Forelimb muscle (tissue), 1 donor: ENCODE results near the gene CACHD1. TPM values are rescaled to one million over a fixed set of nuclear protein-coding genes. Genes with fewer than 3 reads are reported as not detected.

Experiments used
- DNase-seq: peaks from one replicate; pipeline ENCODE4 v3.0.0-alpha.2; 2013; ENCODE audit warnings: low read depth
- polyA plus RNA-seq: library from polyadenylated mRNA; unstranded; fragments of 120-200 nt; gene quantifications from one replicate; pipeline ENCODE4 v1.2.1, GENCODE V29; 2013; ENCODE audit not compliant: insufficient read length

The CACHD1 gene
- polyA plus RNA-seq = 10.6 TPM

DNA sequence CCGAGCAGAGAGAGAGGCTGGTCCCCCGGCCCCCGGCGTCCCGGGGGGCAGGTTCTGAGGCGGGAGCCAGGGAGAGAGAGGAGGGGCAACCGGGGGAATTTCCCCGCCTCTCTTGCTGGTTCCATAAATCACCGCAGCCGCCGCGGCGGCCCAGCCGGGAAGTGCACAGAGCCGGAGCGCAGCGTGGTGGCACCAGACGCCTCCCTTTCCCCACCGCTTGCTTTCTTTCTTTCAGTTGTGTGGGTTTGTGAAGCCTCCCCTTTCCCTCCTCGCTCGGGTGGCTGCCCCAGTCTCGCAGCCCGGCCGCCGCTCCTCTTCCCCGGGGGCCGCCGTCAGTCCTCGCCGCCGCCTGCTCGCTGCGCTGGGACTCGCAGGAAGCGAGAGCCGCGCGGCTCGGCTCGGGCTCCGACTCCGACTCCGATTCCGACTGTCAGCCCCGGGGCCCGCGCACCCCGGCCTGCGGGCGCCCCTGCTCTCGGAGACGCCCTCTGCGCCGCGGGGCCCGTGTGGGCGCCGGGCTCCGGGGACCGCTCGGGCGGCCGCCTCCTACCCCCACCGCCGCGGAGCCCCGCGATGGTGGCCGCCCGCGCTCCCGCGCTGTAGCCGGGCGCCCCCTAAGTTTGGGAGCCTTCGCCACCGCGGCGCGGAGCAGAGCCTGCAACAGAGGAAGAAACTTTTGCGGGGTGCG is at the start of gene CACHD1:
Gene CACHD1, plus strand, starts transcription at position 153 of the 688 bp plus-strand sequence. CDS start 616 bp downstream, outside the sequence.
- peak; percentile 74 for DNase-seq

DNA sequence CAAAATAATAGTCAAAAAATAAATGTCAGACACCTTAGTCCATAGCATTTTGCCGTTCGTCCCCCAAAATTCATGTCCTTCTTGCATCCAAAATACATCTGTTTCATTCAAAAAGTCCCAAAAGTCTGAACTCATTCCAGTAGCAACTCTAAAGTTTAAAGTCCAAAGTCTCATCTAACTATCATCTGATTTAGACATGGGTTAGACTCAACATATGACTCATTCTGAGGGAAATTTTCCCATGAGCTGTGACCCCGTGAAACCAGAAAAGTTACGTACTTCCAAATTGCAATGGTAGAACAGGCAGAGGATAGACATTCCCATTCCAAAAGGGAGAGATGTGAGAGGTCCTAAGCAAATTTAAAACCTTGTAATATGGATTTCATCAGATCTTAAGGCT is 48.6 kb upstream of the CACHD1 start:
- no peak for DNase-seq

DNA sequence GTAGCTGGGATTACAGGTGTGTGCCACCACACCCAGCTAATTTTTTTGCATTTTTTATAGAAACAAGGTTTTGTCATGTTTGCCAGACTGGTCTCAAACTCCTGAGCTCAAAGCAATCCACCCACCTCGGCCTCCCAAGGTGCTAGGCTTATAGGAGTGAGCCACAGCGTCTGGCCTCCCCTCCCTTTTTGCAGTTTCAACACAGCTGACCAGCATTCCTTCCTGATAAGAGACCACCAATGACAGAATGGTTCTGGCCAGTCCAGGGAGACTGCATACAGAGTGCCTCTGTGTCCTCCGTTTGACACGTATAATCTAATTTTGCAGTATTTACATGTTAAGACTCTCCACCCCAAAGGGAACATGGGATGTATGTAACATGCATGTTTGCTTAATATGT is 46.4 kb upstream of the CACHD1 start:
- DNase-seq = no peak

DNA sequence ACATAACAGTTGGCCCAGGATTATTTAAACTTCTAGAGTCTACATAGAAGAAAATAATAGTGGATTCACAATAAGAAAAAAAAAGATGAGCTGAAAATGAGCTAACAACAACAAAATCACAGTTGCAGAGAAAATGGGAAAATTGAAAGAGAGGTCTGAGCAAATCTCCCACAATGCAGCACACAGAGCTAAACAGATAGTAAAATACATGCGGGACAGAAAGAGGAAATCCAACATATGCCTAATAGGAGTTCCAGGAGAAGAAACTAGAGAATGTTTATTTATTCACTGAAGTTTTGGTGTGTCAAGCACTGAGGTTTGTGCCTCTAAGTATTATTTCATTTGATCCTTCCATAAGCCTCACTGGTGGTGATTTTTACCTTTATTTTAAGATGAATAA is 45.5 kb upstream of the CACHD1 start:
- no peak for DNase-seq

DNA sequence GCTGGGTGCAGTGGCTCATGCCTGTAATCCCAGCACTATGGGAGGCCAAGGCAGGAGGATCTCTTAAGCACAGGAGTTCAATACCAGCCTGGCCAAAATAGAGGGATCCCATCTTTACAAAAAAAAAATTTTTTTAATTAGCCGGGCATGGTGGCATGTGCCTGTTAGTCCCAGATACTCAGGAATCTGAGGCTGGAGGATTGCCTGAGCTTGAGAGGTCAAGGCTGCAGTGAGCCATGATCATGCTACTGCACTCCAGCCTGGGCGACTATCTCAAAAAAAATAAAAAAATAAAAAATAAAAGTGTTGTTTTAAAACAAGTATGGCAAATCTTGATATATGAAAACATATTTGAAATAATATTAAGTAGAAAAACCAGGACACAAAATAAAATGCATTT is 44.4 kb upstream of the CACHD1 start:
- no peak for DNase-seq

DNA sequence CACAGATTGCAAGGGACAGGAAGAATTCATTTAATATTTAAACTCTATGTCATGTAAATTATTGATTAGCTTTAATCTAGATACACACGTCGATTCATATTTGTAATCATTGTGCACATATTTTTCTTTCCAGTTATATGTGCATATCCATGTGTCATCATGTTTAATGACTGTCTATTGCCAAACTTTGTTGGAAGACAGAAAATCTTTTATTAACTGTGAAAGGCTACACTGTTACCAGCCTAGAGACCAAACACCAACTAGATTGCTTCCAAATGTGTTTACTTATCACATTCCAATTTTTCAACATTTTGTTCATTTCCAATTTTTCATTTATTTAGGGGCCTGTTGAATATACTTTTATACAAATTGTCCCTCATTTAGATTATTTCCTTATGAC is 43.2 kb upstream of the CACHD1 start:
- DNase-seq = no peak

DNA sequence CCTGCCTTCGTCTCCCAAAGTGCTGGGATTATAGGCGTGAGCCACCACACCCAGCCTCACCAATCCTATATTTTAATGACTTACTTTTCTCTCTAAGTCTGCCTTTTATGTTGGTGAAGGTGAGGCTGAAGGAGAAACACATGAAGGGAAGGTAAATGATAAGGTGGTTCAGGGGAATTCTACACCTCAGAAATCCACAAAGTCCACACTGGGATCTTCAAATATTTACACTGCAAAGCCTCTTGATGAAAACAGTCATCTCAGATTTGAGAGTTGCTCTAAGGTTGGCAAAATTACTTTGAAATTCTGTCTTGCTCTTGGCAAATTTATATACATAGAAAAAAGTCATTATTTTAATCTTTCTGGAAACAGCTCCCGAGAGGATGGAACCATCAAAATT is 42.0 kb upstream of the CACHD1 start:
- no peak for DNase-seq

DNA sequence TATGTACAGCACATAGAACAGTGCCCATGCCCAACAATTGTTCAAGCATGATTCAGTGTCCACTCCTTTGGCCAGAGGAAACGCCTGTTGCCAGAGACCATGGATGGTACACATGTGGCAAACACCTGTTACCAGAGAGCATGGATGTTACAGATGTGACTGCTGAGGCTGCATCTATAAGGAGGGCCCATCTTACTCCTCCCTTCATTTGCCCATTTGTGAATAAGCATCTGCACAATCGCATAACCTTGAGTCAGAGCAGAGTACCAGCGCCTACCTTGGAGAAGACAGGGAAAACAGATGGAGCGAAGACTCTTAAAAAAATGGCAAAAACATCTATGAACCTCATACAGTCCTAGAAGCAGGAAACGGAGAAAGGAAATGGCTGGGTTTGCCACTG is 36.6 kb upstream of the CACHD1 start:
- DNase-seq = no peak

DNA sequence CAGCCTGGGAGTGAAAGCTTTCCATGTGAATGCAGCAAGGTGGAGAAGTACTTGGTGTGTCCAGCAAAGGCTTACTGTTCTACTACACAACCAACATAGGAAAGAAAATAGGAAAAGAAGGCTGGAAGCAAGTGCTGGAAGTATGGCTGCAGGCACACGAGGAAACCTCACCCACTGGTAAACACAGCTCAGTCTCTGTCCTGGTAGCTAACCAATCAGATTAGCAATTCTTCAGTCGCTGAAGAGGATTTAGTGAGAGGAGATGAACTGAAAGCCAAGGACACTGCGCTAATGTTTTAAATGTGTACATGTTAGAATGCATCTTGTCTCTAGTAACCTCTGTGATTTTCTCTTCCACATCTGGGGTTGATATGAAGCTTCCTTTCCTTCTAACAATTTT is 36.2 kb upstream of the CACHD1 start:
- DNase-seq = no peak

DNA sequence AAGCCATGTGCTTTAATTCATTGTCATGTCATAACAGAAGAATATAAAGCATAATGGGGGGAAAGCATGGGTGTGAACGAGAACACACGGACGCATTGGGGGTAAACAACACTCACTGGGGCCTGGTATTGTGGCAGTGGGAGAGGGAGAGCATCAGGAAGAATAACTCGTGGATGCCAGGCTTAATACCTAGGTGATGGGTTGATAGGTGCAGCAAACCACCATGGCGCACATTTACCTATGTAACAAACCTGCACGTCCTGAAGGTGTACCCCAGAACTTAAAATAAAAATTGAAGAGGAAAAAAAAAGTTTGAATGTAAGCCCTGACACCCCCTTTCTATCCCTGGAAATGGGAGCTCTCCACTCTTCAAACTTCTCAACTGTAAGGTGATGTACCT is 34.9 kb upstream of the CACHD1 start:
- no peak for DNase-seq

DNA sequence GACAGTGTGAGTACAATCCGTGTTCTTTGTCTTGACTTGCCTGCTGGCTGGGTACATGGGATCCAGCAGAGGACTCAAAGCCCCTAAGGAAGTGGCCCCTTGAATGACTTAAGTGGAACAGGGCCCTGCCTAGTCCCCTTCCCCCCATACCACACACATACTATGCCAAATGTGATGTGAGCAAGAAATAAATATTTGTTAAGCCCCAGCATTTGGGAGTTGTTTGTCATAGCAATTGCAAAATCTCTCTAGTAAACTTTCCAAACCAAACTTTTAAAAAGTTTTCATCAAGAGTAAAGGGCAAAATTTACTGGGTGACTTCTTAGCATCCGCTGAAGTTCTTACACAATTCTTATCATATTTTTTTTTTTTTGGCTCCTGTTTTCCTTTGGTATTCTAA is 32.5 kb upstream of the CACHD1 start:
- peak; percentile 1 for DNase-seq

DNA sequence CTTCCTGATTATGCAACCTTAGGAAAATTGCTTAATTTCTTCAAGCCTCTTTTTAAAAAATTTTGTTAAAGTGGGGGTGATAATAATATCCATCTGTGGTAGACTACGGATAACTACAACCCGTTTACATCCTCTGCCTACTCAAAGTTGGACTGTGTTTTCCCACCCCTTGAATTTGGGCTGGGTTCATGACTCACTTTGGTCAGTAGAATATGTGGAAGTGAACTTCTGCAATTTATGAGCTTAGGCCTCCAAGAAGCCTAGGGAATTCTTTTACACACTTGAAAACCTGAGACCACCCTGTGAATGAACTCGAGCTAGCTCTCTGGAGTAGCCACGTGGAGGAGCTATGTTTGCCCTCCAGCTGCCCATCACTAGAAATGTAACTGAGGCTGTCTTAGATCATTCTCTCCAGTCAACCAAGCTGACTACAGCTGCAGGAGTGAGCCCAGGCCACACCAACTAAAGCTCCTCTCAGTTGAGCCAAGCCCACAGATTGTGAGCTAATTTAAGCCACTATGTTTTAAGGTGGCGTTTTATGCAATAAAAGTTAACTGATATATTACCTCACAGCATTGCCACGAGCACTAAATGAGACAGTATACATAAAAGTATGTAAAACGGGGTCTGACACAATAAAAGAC is 29.6 kb upstream of the CACHD1 start:
- DNase-seq = no peak

DNA sequence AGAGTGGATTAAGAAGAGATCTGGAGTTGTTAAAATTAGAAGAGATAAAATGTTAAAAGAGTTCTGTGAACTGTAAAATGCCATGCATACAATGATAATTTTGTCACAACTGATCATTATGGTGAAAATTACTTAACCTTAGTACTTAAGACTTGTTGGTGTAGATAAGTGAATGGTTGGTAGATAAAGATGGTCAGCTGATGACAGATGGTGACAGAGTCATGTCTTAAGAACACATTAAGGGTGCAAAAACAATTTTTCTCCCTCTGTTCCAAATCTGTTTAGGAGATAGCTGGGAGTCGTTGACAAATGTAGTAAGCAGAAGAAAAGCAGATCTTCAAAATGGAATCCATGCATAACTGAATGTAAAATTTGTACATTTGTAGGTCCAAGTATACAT is 18.5 kb upstream of the CACHD1 start:
- no peak for DNase-seq

DNA sequence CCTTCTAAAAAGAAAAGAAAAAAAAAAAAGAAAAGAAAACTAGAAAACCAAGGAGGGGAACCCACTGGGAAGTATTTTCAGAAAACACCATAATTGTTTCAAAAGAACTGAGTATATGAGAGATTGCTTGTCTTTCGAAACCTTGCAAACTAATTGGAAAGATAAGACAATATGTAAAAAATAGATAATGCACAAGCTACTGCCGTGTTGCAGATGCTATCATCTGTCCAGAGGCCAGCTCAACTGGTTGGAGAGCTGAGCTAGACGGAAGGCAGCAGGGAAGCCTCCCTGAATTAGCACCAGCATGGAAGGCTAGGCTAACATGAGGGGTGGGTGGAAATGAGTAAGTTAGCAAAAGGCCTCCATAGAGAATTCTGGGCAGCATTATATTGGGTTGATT is 16.2 kb upstream of the CACHD1 start:
- DNase-seq = no peak

DNA sequence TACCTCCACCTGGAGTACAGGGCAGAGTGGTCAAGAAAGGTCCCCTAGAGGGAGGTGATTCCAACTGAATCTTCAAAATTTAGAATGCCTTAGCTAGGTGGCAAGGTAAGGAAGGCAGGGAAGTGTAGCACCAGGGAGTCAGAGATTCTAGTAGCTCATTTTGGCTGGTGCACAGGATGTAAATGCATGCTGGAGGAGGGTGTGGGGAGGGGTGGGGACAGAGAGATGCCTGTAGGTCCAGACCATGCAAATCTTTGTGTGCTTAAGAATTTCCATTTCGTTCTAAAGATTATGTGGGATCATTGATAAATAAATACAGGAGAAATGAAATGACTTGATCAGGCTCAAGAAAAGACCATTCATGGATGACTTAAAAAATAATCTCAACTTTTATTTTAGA is 11.0 kb upstream of the CACHD1 start:
- DNase-seq = no peak

DNA sequence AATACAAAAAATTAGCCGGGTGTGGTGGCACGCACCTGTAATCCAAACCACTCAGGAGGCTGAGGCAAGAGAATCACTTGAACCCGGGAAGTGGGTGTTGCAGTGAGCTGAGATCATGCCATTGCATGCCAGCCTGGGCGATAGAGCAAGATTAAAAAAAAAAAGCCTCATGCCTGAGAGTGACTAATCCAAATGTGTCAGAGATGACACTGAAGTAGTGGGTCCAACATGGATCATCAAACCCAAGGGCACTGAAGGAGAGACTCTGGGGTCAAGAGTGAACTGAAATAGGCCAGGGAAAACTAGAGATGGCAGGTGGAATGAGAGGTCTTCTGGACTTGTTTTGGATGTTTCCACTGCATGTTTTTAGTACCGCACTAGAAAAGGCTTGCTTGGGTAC is 10.2 kb upstream of the CACHD1 start:
- no peak for DNase-seq

DNA sequence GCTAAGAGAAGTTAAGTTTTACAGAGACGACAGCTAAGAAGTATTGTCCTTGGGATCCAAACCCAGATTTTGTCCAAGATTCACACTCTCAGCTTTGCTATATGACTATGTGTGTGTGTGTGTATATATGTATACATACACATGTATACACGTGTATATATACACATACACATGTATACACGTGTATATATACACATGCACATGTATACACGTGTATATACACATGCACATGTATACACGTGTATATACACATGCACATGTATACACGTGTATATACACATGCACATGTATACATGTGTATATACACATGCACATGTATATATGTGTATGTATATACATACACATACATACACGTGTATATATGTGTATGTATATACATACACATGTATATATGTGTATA is 3.9 kb upstream of the CACHD1 start:
- no peak for DNase-seq

DNA sequence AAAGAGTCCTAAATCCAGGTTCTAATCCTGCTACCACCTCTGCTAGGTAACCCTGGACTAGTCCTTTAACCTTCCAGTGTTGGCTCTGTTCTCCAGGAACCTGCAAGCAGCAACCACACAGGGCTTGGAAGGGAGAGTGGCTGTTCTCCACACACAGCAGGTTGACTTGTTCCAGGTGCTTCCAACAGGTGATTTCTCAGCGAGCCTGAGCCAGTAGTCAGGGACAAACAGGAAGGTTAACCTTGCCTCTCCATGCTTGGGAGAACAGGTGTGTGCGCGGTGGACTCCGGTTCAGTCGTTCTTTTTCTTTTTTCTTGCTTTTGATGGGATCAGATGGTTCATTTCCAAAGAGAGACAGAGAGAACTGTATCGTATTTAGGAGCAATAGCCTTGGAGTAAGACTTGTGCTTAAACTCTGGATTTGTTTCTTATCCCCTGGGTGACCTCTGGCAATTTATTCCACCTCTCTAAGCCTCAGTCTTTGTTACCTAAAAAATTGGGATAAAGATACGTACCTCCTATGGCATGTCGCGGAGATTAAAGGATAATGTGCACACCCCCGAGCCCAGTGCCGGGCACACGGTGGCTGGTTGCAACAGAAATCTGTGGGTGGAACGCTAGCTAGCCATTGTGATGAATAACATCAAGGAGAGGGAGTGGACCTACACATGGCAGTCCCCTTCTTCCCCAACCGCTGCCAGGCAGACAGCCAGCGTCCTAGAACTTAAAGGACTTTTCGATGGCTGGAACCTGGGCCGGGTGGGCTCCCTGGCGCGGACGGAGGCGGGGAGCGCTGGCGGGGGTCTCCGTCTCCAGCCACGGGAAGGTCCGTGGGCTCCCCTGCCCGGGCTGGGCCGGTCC is 583 bp upstream of the CACHD1 start:
- DNase-seq = no peak

DNA sequence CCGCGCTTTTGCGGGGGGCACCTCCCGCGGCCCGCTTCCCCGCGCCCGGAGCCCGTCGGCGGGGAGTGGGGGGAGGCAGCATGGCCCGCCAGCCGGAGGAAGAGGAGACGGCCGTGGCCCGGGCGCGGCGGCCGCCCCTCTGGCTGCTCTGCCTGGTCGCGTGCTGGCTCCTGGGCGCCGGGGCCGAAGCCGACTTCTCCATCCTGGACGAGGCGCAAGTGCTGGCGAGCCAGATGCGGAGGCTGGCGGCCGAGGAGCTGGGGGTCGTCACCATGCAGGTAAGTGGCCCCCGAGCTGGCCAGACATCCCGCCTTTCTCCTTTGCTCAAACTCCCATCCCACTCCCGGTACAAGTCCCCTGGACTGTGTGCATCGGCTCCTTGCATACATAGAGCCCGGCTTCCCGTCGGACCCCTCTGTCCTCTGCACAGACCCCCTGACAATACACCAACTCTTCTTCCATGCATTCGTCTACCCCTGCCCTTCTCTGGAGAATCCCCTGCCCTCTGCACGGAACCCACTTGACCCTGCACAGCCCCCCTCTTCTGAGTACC is 812 bp downstream of the CACHD1 start:
- DNase-seq = no peak

DNA sequence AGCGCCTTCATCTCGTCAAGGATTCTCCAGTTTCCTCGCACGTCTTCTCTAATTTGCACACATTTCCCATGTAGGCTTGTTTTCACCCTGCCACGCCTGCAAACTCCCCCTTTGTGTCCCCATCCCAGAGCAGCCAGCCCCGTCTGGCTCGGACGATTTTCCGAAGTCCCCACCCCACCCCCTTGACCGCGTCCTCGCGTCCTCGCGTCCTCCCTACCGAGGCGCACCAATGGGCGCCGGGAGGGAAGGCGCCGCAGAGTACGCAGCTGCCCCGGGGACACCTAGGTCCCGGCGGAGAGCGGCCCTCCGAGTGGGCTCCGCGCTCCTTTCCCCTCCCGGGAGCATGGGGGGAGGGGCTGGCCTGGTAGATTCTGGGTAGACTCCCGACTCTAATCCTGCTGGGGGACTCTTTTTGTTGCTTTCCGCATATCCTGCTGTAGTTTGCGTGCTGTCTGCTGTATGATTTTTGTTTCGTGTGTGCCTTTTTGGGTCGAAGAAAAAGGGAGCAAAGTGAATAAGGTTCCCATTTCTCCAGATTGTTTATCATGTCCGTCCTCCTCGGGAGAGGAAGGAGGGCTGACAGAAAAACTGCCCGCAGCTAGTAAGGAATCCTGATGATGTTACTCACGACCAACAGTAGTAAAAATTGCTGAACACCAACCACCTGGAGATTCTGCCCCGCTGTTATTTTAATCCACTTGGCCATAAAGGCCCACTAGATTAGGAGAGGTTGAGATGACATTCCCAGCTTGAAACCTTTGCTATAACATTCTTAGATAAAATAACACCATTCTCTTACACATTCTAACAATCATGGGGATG is 1.5 kb downstream of the CACHD1 start:
- DNase-seq = no peak

DNA sequence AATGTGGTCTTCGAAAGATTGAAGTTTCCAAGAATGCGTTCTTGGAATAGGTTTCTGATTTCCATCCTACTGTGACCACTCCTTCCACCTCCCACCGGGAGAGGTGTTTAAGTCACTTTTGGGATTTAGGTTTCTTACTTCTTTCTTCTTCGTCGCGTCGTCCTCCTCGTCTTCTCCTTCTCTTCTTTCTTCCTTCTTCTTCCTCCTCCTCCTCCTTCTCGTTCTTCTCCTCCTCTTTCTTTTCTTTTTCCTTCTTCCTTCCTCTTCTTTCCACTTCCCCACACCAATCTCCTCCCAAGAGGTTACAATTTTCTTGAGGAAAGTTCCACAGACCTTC is 2.1 kb downstream of the CACHD1 start:
- DNase-seq = no peak

DNA sequence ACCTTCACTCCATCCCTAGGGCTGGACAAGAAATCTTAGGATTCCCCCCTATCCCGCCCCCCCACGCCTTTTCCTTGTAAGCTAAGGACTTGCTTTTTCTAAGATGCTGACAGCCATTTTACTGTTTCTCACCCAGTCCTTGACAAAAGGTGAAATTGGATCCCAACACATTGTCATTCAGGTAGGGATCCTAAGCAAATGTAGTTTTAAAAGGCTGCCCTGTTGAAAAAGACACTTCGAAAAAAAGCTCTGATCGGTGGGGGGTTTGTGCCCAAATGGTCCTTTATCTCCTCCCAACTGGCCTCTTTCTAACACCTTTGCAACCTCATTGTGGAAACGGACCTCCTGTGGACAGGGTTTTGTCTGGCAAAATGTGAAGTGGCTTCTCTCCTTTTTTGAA is 2.9 kb downstream of the CACHD1 start:
- no peak for DNase-seq
